ENCODE data around the gene LPP. TPM values are rescaled to one million over a fixed set of nuclear protein-coding genes. Genes with fewer than 3 reads are reported as not detected.
A peak's percentile ranks its signal among the peaks of the same experiment; 100 is the strongest.

Gene LPP
- total RNA-seq, 1 experiment from 2014 or later: 264 TPM

DNA sequence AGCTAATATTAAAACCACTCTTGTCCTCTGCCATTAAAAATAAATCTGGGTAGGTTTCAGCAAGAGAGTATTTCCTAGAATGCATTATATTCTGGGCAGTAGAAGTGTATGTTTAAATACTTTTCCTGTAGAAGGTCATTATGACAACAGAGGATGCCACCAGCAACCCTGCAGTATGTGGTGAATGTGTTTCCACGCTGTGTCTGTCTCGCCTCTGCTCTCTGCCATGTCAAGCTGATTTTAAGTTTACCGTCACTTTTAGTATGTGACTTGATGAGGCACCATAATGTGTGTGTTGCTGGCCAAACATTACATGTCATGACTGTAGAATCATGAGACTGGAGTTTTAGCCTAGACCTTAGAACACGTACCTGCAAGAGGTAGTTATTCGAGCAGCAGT is 211.2 kb downstream of the LPP start:
- Mint-ChIP-seq H3K27ac (ENCODE audit: unreplicated experiment) (peak overlapping the region; percentile 11), H3K36me3 (ENCODE audit: insufficient read depth, unreplicated experiment) (no peaks in the 10 kb centered on the region), H3K4me1 (ENCODE audit: low read depth, unreplicated experiment) (peaks cover 69% of the 10 kb centered on the region), H3K9me3 (ENCODE audit: low read depth, unreplicated experiment) (no peaks in the 10 kb centered on the region), H3K27me3 (ENCODE audit: unreplicated experiment) (no peaks in the 10 kb centered on the region), H3K4me3 (ENCODE audit: low read depth, unreplicated experiment) (no peak overlapping the region)
- TF ChIP-seq, protein P1, sequence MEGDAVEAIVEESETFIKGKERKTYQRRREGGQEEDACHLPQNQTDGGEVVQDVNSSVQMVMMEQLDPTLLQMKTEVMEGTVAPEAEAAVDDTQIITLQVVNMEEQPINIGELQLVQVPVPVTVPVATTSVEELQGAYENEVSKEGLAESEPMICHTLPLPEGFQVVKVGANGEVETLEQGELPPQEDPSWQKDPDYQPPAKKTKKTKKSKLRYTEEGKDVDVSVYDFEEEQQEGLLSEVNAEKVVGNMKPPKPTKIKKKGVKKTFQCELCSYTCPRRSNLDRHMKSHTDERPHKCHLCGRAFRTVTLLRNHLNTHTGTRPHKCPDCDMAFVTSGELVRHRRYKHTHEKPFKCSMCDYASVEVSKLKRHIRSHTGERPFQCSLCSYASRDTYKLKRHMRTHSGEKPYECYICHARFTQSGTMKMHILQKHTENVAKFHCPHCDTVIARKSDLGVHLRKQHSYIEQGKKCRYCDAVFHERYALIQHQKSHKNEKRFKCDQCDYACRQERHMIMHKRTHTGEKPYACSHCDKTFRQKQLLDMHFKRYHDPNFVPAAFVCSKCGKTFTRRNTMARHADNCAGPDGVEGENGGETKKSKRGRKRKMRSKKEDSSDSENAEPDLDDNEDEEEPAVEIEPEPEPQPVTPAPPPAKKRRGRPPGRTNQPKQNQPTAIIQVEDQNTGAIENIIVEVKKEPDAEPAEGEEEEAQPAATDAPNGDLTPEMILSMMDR (IDR thresholded peaks at IDR 0.05; ENCODE audit: unreplicated experiment): no peak
- CTCF ChIA-PET: interaction anchor here (0.6 to 1.1 kb wide), 6 partner anchors 39 to 1649 kb away, joined by 3 to 6 read pairs (median 4); no protein-coding TSS in a partner anchor
- BruUV-seq (replicated peaks): no TSS peak
- DNase-seq: no peak
- intact Hi-C loops (cut with micrococcal nuclease; ENCODE audit: unreplicated experiment): loop anchor here (5.0 to 10.0 kb wide), 3 partner anchors 67 to 590 kb away; no protein-coding TSS in a partner anchor

DNA sequence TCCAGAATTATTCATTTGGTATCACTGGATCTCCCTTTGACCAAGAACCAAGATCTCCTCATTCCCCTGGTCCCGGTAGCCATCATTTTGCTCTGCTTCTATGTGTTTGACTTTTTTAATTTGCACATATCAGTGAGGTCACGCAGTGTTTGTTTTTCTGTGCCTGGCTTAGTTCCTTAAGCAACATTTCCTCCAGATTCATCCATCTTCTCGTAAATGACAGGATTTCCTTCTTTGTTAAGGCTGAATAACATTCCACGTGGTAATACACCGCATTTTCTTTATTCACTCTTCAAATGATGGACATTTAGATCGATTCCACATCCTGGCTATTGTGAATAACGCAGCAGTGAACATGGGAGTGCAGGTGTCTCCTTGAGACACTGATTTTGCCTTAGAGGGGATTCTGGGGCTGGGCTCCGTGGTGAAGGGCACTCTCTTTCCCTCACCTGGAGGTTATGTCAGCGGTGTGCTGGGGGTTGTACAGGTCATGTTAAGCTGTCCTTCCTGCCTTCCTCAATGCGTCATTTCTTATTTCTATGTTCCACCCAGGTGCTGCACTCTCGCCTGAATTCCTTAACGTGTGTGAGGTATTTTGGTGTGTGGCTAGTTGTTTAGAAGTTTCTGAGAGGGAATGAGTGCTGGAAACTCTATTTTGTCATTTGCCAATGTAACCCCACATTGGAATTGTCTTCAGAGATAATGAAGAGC is 212.2 kb downstream of the LPP start:
- H3K4me3 Mint-ChIP-seq (ENCODE audit: low read depth, unreplicated experiment): peak overlapping the region; percentile 39
- H3K4me1 Mint-ChIP-seq (ENCODE audit: low read depth, unreplicated experiment): peaks cover 77% of the 10 kb centered on the region
- intact Hi-C loops (cut with micrococcal nuclease; ENCODE audit: unreplicated experiment): loop anchor here (2.0 to 10.0 kb wide), 5 partner anchors 66 to 621 kb away; partner anchors contain the start of gene BCL6
- H3K27ac Mint-ChIP-seq (ENCODE audit: unreplicated experiment): peak overlapping the region; percentile 82
- H3K9me3 Mint-ChIP-seq (ENCODE audit: low read depth, unreplicated experiment): no peaks in the 10 kb centered on the region
- BruUV-seq (replicated peaks): TSS peak; percentile 86
- TF ChIP-seq, protein P1 (IDR thresholded peaks at IDR 0.05; ENCODE audit: unreplicated experiment): no peak
- no peaks in the 10 kb centered on the region for H3K36me3 Mint-ChIP-seq (ENCODE audit: insufficient read depth, unreplicated experiment)
- CTCF ChIA-PET: interaction anchor here (0.6 to 1.1 kb wide), 5 partner anchors 16 to 117 kb away, joined by 3 to 4 read pairs (median 4); no protein-coding TSS in a partner anchor
- DNase-seq: peak; percentile 39
- no peaks in the 10 kb centered on the region for H3K27me3 Mint-ChIP-seq (ENCODE audit: unreplicated experiment)

DNA sequence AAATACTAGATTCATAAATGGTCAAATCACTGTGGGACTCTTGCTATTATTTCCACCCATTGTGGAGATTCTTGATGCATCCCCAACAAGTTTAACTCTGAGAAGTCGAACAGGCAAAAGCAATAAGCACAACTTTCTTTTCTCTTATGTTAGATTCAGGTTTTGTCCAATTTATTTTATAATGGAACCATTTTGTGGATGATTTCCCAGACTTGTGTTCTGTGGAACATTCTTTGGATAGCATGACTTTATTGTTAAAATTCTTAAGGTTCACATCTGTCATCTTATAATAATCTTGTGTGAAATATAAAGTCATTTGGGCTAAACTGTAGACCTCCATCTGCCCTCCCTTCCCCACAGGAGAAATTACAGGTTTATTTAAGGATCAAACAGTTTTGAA is 213.7 kb downstream of the LPP start:
- intact Hi-C loops (cut with micrococcal nuclease; ENCODE audit: unreplicated experiment): loop anchor here (2.0 to 10.0 kb wide), 5 partner anchors 65 to 623 kb away; partner anchors contain the start of gene BCL6
- H3K4me3 Mint-ChIP-seq (ENCODE audit: low read depth, unreplicated experiment): no peak overlapping the region
- TF ChIP-seq, protein P1 (IDR thresholded peaks at IDR 0.05; ENCODE audit: unreplicated experiment): no peak
- DNase-seq: no peak
- H3K27me3 Mint-ChIP-seq (ENCODE audit: unreplicated experiment): no peaks in the 10 kb centered on the region
- CTCF ChIA-PET: interaction anchor here (0.7 to 1.2 kb wide), 2 partner anchors 31 to 73 kb away, joined by 3 read pairs; no protein-coding TSS in a partner anchor
- no peaks in the 10 kb centered on the region for H3K9me3 Mint-ChIP-seq (ENCODE audit: low read depth, unreplicated experiment)
- no peaks in the 10 kb centered on the region for H3K36me3 Mint-ChIP-seq (ENCODE audit: insufficient read depth, unreplicated experiment)
- H3K27ac Mint-ChIP-seq (ENCODE audit: unreplicated experiment): peak overlapping the region; percentile 38
- peaks cover 64% of the 10 kb centered on the region for H3K4me1 Mint-ChIP-seq (ENCODE audit: low read depth, unreplicated experiment)
- no TSS peak for BruUV-seq (replicated peaks)

DNA sequence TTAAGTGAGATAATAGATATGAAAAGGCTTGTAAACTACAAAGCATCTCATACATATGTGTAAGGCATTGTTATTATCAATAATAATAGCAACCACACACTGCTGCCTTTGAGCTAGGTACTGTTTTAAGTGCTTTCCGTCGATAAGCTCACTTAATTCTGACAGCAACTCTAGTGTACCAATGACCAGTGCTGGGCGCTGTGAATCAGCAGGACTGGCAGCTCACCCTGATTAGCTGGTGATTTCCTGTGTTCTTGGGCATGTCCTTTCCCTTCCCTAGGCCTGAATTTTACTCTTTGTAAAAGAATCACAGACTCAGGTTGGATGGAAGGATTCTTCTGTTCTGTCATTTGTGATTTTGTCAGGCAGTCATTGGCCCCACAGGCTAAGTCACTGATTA is 215.6 kb downstream of the LPP start:
- Mint-ChIP-seq H3K4me3 (ENCODE audit: low read depth, unreplicated experiment) (no peak overlapping the region), H3K36me3 (ENCODE audit: insufficient read depth, unreplicated experiment) (no peaks in the 10 kb centered on the region), H3K27ac (ENCODE audit: unreplicated experiment) (no peak overlapping the region), H3K4me1 (ENCODE audit: low read depth, unreplicated experiment) (peaks cover 56% of the 10 kb centered on the region), H3K27me3 (ENCODE audit: unreplicated experiment) (no peaks in the 10 kb centered on the region), H3K9me3 (ENCODE audit: low read depth, unreplicated experiment) (no peaks in the 10 kb centered on the region)
- TF ChIP-seq, protein P1 (IDR thresholded peaks at IDR 0.05; ENCODE audit: unreplicated experiment): no peak
- CTCF ChIA-PET: interaction anchor here (1.0 kb wide), 1 partner anchor 20 kb away, joined by 3 read pairs; no protein-coding TSS in a partner anchor
- no TSS peak for BruUV-seq (replicated peaks)
- DNase-seq: no peak
- intact Hi-C loops (cut with micrococcal nuclease; ENCODE audit: unreplicated experiment): loop anchor here (5.0 to 10.0 kb wide), 3 partner anchors 63 to 585 kb away; no protein-coding TSS in a partner anchor
